Spleen (tissue), 11 donors: Measurements from ENCODE around the gene TAB2. TPM values are rescaled to one million over a fixed set of nuclear protein-coding genes. Genes with fewer than 3 reads are reported as not detected.

Experiments
- DNase-seq: peaks from one replicate; pipeline ENCODE4 v3.0.0-alpha.2; 2020
- H3K27ac ChIP-seq, 8 donors: fragments of 200-600 bp; sonication (generic) in 7 of 8; 1 replicate in 4 of 8; 2 replicates in 4 of 8; pipeline versions ENCODE4 v1.5.0 to v1.8.0; 2016 to 2021; ENCODE audit warnings: inconsistent platforms in 4 of 8, mild to moderate bottlenecking in 4 of 8, moderate library complexity in 1 of 8
- H3K27me3 ChIP-seq, 7 donors: fragments of 200-600 bp; sonication (generic) in 6 of 7; replicated peaks in 1 of 7; 1 replicate in 4 of 7; 2 replicates in 3 of 7; pipeline versions ENCODE4 v1.5.0 to v1.8.0; 2016 to 2021; ENCODE audit warnings: inconsistent platforms in 3 of 7, mild to moderate bottlenecking in 1 of 7
- H3K36me3 ChIP-seq, 6 donors: fragments of 200-600 bp; sonication (generic) in 5 of 6; 1 replicate in 4 of 6; 2 replicates in 2 of 6; pipeline versions ENCODE4 v1.5.0 to v1.8.0; 2016 to 2021; ENCODE audit warnings: inconsistent platforms in 2 of 6
- H3K4me1 ChIP-seq, 6 donors: fragments of 200-600 bp; sonication (generic) in 5 of 6; 1 replicate in 3 of 6; 2 replicates in 3 of 6; pipeline versions ENCODE4 v1.5.0 to v1.8.0; 2016 to 2021; ENCODE audit warnings: inconsistent platforms in 3 of 6
- H3K4me3 ChIP-seq, 8 donors: fragments of 200-600 bp; sonication (generic) in 7 of 8; 1 replicate in 4 of 8; 2 replicates in 4 of 8; pipeline versions ENCODE4 v1.5.0 to v1.8.0; 2016 to 2021; ENCODE audit warnings: inconsistent platforms in 4 of 8, mild to moderate bottlenecking in 4 of 8, moderate library complexity in 2 of 8
- H3K9me3 ChIP-seq, 8 donors: fragments of 200-600 bp; sonication (generic) in 7 of 8; 1 replicate in 4 of 8; 2 replicates in 4 of 8; pipeline versions ENCODE4 v1.5.0 to v1.8.0; 2016 to 2021; ENCODE audit warnings: inconsistent platforms in 4 of 8
- CTCF ChIP-seq, 11 experiments: fragments of 200-600 bp in 7 of 11; fragments of 450-650 bp in 4 of 11; sonication (generic) in 4 of 11; IDR thresholded peaks in 8 of 11; conservative IDR thresholded peaks in 3 of 11; 1 replicate in 7 of 11; 2 replicates in 4 of 11; pipeline versions ENCODE4 v1.4.0 to v1.8.0; 2016 to 2021; ENCODE audit warnings: antibody characterized with exemption in 11 of 11, inconsistent platforms in 4 of 11, mild to moderate bottlenecking in 1 of 11
- POLR2A ChIP-seq, 3 donors: fragments of 450-650 bp; IDR thresholded peaks; one replicate each; pipeline ENCODE4 v1.5.1; 2017; ENCODE audit warnings: antibody characterized with exemption in 3 of 3, mild to moderate bottlenecking in 1 of 3
- POLR2AphosphoS5 ChIP-seq, 3 donors: sonication (generic); formaldehyde crosslinking; IDR thresholded peaks; one replicate each; pipeline ENCODE4 v1.5.1; 2017; ENCODE audit warnings: antibody characterized with exemption in 3 of 3
- WGBS, 5 donors: extraction: QIAGEN DNeasy Blood & Tissue Kit in 3 of 5; methylation state at CpG; one replicate each; pipeline versions ENCODE4 v1.1.5 to v1.1.7; 2013 to 2018; 5-methylcytosine and 5-hydroxymethylcytosine counted together
- intact Hi-C: fragments of 100-400 bp; cut with DNase I; formaldehyde crosslinking; loops from one replicate; pipeline ENCODE4 v1.15.0; 2023; ENCODE audit warnings: low total_unique reads
- polyA plus RNA-seq, 3 donors: library from polyadenylated mRNA; stranded (reverse); fragments of 200-250 nt; gene quantifications; one replicate each; pipeline ENCODE4 v1.2.1, GENCODE V29; 2013
- total RNA-seq, 7 donors: library from RNA; depleted of rRNA in 3 of 7; stranded (reverse); fragments of >200 nt in 3 of 7; fragmentation: NEBNext Ultra II Directional in 4 of 7; extraction: Animal tissue kit (Norgen Biotek cat#: 25700) in 4 of 7; gene quantifications; one replicate each; pipeline versions ENCODE4 v1.1.0 to v1.2.1, GENCODE V29; 2016 to 2021
- donor health status: healthy with polysubstance abuse.
- donor health status: DM: no; HTN: no; CAD: no; lungs with moderate emphysema.
- donor health status: DM: no; HTN: no; CAD: no.
- donor health status: Bipolar disorder and iron deficiency.
- donor health status: healthy.
- donor health status: DM: no; HTN: no; CAD: no.
- donor health status: DM: yes; HTN: yes; CAD: no.

Gene TAB2
- total and polyA plus RNA-seq, 10 donors, result 15.4 to 84.1 (median 70.9) TPM

DNA sequence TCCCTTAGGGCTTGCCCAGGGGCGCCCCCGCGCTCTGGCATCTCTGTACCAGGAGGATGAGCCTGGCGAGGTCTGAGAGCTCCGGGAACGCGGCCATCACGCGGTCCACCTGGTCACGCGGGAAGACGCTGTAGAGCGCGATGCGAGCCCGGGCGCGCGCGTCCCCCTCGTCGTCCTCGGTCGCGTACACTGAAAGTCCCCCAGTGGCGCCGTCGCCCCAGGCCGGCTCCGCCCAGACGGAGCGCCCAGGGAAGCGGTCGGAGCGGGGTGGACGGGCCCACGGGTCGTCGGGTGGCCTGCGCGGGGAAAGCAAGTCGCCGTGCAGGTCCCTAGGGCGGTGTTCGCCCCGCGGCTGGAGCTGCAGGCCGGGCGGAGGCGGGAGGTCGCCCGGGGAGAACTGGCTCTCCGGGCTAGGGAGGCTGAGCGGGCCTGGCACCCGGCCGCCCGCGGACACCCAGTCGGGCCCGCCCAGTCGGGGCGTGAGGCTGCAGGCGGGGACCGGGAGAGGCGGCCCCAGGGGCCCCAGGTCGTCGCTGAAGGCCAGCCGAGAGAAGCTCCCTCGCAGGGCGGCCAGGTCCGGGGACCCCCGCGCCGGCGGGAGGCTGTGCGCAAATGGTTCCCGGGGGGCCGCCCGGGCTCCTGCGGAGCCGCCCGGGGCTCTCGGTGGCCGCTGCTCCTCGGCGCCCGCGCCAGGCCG lies 133.3 kb downstream of the TAB2 start:
- peaks cover 0 to 20% (median 14%) of the 10 kb centered on the region in 7 donors for H3K27me3 ChIP-seq
- intact Hi-C loops, result no loop called here
- no peak for TF ChIP-seq CTCF (IDR thresholded peaks at IDR 0.05 in 8 of 11, conservative IDR thresholded peaks at IDR 0.05 in 3 of 11)
- TF ChIP-seq POLR2A (IDR thresholded peaks at IDR 0.05), result no peak
- peak in 2 of 3 donors; percentile 47 to 68 for TF ChIP-seq POLR2AphosphoS5 (IDR thresholded peaks at IDR 0.05)
- H3K27ac ChIP-seq, result peak overlapping the region in 2 of 8 donors; percentile 26 to 39
- H3K4me1 ChIP-seq, result peaks cover 15 to 56% (median 34%) of the 10 kb centered on the region in 6 donors
- 17 to 28% (median 23%) methylated on average over 52 to 89 of the region's 89 CpGs for WGBS, 5 donors
- H3K36me3 ChIP-seq, result peaks cover 0 to 63% (median 14%) of the 10 kb centered on the region in 6 donors
- H3K4me3 ChIP-seq, result peak overlapping the region; percentile 12 to 63 (median 31)
- peak; percentile 78 for DNase-seq
- no peaks in the 10 kb centered on the region for H3K9me3 ChIP-seq

DNA sequence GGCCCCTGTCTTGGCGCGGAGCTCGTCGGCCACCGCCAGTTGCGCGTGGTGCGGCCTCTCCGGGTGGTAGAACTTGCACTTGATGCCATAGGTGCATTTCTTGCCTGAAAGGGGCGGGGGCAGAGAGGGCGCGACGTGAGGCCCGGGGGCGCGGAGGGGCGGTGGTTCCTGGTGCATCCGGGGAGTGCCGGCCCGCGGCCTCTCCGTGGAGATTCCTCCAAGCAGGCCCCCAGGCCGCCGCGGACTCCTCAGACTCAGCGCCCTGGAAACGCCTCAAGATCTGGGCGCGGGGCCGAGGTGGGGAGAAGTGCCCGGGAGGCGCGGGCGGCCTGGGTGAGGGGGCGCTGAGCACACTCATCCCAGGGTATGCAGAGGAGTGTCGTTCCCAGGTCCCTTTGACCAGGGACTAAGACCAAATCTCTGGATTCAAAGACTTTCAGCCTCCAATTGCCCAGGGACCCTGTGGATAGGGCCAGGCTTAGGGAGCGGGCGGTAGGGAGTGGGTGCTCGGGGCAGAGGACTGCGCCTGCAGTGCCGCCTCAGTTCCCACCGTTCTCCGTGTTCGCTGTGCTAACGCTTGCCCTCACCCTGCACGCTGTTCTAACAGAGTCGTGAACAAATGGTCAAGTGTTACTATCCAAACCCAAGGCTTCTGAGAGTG lies 134.0 kb downstream of the TAB2 start:
- H3K4me1 ChIP-seq, result peaks cover 15 to 56% (median 34%) of the 10 kb centered on the region in 6 donors

DNA sequence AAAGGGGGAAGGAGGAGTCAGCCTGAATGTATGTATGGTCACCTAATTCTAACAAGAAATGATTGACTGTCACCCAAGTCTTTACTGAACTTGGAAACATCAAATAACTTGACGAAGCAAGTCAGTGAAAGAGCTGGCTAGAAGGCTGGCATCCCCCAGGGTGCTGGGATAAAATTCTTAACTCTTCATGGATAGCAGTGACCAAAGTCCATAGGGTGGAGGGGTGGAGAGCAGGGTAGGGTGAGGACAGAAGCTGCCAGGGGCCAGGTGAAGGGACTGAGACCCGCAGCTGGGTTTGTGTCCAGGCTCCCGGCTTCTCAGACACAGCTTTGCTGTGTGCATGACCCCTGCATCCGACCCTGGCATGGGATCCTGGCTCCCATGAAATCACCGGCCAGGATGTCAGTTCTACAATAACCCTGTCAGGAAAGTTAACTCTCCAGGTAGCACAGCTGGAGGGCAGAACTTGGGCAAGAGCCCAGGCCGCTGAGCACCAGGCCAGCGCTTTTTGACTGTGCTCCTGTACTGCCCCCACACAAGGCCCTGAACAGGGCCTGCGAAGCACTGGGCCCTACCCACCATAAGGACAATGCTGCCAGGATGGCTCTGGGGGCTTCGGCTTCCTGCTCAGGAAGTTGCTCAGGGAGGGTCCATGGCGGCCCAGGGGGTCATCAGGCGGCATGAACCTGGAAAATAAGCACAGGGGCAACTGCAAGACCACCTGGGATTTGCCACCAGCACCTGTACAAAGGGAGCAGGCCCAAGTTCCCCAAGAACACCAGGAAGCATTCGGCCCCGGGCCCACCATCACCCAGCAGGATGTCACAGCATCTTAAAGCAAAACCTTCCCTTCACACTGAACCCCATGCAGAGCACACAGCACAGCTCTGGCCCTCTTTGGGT lies 134.8 kb downstream of the TAB2 start:
- 93 to 98% (median 97%) methylated on average over 8 to 13 of the region's 13 CpGs for WGBS, 5 donors
- intact Hi-C loops, result no loop called here
- Histone ChIP-seq H3K4me1 (peaks cover 15 to 56% (median 35%) of the 10 kb centered on the region in 6 donors), H3K36me3 (peaks cover 0 to 77% (median 23%) of the 10 kb centered on the region in 6 donors), H3K27me3 (peaks cover 0 to 20% (median 14%) of the 10 kb centered on the region in 7 donors), H3K4me3 (no peak overlapping the region), H3K27ac (no peak overlapping the region), H3K9me3 (no peaks in the 10 kb centered on the region)
- TF ChIP-seq CTCF (IDR thresholded peaks at IDR 0.05 in 8 of 11, conservative IDR thresholded peaks at IDR 0.05 in 3 of 11), result no peak
- no peak for TF ChIP-seq POLR2AphosphoS5 (IDR thresholded peaks at IDR 0.05)
- TF ChIP-seq POLR2A (IDR thresholded peaks at IDR 0.05), result no peak
- peak; percentile 49 for DNase-seq

More for the DNA sequence above, 134.0 kb downstream of the TAB2 start:
- Histone ChIP-seq H3K9me3 (no peaks in the 10 kb centered on the region), H3K27me3 (peaks cover 0 to 20% (median 14%) of the 10 kb centered on the region in 7 donors), H3K27ac (peak overlapping the region in 2 of 8 donors; percentile 26 to 39), H3K36me3 (peaks cover 0 to 69% (median 17%) of the 10 kb centered on the region in 6 donors), H3K4me3 (peak overlapping the region in 6 of 8 donors; percentile 21 to 63 (median 38))
- intact Hi-C loops, result no loop called here
- peak; percentile 78 for DNase-seq
- 52 to 80% (median 60%) methylated on average over 25 to 47 of the region's 47 CpGs for WGBS, 5 donors
- TF ChIP-seq POLR2AphosphoS5 (IDR thresholded peaks at IDR 0.05) (peak in 1 of 3 donors; percentile 7), CTCF (IDR thresholded peaks at IDR 0.05 in 8 of 11, conservative IDR thresholded peaks at IDR 0.05 in 3 of 11) (no peak)
